AG04450 (cell line): Measurements from ENCODE around the gene HLA-DOB. TPM values are rescaled to one million over a fixed set of nuclear protein-coding genes. Genes with fewer than 3 reads are reported as not detected.

ENCODE experiments used
- CTCF ChIA-PET: fragments of 300-600, 350-600 bp; formaldehyde crosslinking; extraction: SDS; loops from one replicate; lab custom pipeline; 2022; ENCODE audit warnings: antibody characterized with exemption, inconsistent platforms; lab: Charles Lee
- POLR2A ChIA-PET: fragments of 350-600 bp; formaldehyde crosslinking; extraction: SDS; loops from one replicate; lab custom pipeline; 2021; ENCODE audit warnings: antibody characterized with exemption, inconsistent platforms; lab: Yijun Ruan, JAX
- DNase-seq: peaks from one replicate; pipeline ENCODE4 v3.0.0-alpha.2; 2011; ENCODE audit warnings: low read depth, low spot score
- H3K27ac ChIP-seq: one replicate; pipeline ENCODE4 v1.5.1; 2012; ENCODE audit warnings: low read depth, low read length, control low read depth
- H3K27me3 ChIP-seq: one replicate; pipeline ENCODE4 v1.6.0; 2012; ENCODE audit warnings: low read length; ENCODE audit not compliant: control insufficient read depth, insufficient read depth
- H3K4me3 ChIP-seq: 2 replicates; pipeline ENCODE4 v1.5.1; 2011; ENCODE audit warnings: mild to moderate bottlenecking, low read depth, low read length, control low read depth
- H3K9me3 ChIP-seq: 2 replicates; pipeline ENCODE4 v1.5.1; 2012; ENCODE audit warnings: low read length; ENCODE audit not compliant: control insufficient read depth, insufficient read depth
- CTCF ChIP-seq: IDR thresholded peaks from 2 replicates; pipeline ENCODE4 v1.5.1; 2011; ENCODE audit warnings: low read depth, low read length, control low read depth, inconsistent platforms
- polyA plus RNA-seq: library from polyadenylated mRNA; depleted of rRNA; stranded (reverse); fragments of >200 nt; gene quantifications from 2 replicates; pipeline ENCODE4 v1.2.3, GENCODE V29; 2011

The HLA-DOB gene
- polyA plus RNA-seq, 1 experiment, result not detected

- TF ChIP-seq CTCF, result no peak
- CTCF ChIA-PET, result interaction anchor here (0.6 to 8.0 kb wide), 6 partner anchors 11 to 127 kb away, joined by 3 to 153 read pairs (median 6); partner anchors contain the start of genes HLA-DMA and TAP2
- Histone ChIP-seq H3K4me3 (no peak overlapping the region), H3K27ac (no peak overlapping the region), H3K27me3 (peaks cover 2% of the 10 kb centered on the region), H3K9me3 (peaks cover 7% of the 10 kb centered on the region; the same call in 1 of the 2 replicates)
- no peak for DNase-seq
- POLR2A ChIA-PET, result no interaction called here
Observed at GRCh38 chr6:32857156-32857891, 40.5 kb upstream of the HLA-DOB start.

GRCh38 chr6:32855467-32856174 lies 38.8 kb upstream of the HLA-DOB start:
- ChIA-PET POLR2A (interaction anchor here (1.1 kb wide), 1 partner anchor 17 kb away, joined by 3 read pairs; the partner anchor contains the start of gene TAP2), CTCF (interaction anchor here (0.6 to 8.0 kb wide), 14 partner anchors 10 to 393 kb away, joined by 3 to 153 read pairs (median 4); partner anchors contain the start of genes BRD2, HLA-DMA and TAP2)
- TF ChIP-seq CTCF, result no peak
- H3K27me3 ChIP-seq, result peaks cover 2% of the 10 kb centered on the region
- H3K27ac ChIP-seq, result no peak overlapping the region
- no peak overlapping the region for H3K4me3 ChIP-seq
- H3K9me3 ChIP-seq, result peaks cover 7% of the 10 kb centered on the region; the same call in 1 of the 2 replicates
- DNase-seq, result no peak

- H3K9me3 ChIP-seq, result peaks cover 7% of the 10 kb centered on the region; the same call in 1 of the 2 replicates
- ChIA-PET POLR2A (interaction anchor here (2.3 kb wide), 1 partner anchor 117 kb away, joined by 27 read pairs; no protein-coding TSS in a partner anchor), CTCF (interaction anchor here (0.6 to 8.0 kb wide), 9 partner anchors 9 to 394 kb away, joined by 3 to 153 read pairs (median 5); partner anchors contain the start of genes HLA-DMA and TAP2)
- no peak for DNase-seq
- H3K27ac ChIP-seq, result peak overlapping the region; percentile 93
- peak overlapping the region; percentile 86 for H3K4me3 ChIP-seq
- TF ChIP-seq CTCF, result no peak
- H3K27me3 ChIP-seq, result peaks cover 2% of the 10 kb centered on the region
Observed at GRCh38 chr6:32854376-32855178, 37.8 kb upstream of the HLA-DOB start.

GRCh38 chr6:32853541-32854375 lies 37.0 kb upstream of the HLA-DOB start, which contains the start of the genes PSMB9 and TAP1:
Gene PSMB9, plus strand, starts transcription at chr6:32854192. Its CDS starts 38 bp downstream, at chr6:32854230.
Gene TAP1, minus strand, starts transcription at chr6:32853704. Its CDS starts 68 bp downstream, at chr6:32853636.
- peak; percentile 68 for TF ChIP-seq CTCF
- Histone ChIP-seq H3K27ac (peak within 1 kb of the TSS; percentile 93), H3K4me3 (peak within 1 kb of the TSS; percentile 86), H3K9me3 (peaks cover 7% of the 10 kb centered on the region; the same call in 1 of the 2 replicates), H3K27me3 (peaks cover 2% of the 10 kb centered on the region)
- ChIA-PET CTCF (interaction anchor here (0.6 to 8.0 kb wide), 13 partner anchors 8 to 394 kb away, joined by 3 to 153 read pairs (median 4); partner anchors contain the start of genes PSMB8 and TAP2), POLR2A (interaction anchor here (1.0 to 2.3 kb wide), 3 partner anchors 9 to 118 kb away, joined by 7 to 27 read pairs (median 8); partner anchors contain the start of gene TAP2)
- peak; percentile 73 for DNase-seq
